ENCODE results near the gene ZNF365. TPM values are rescaled to one million over a fixed set of nuclear protein-coding genes. Genes with fewer than 3 reads are reported as not detected.

The ZNF365 gene
- total RNA-seq, 1 donor from 2014 or later = 0.26 TPM

GRCh38 chr10:62330213-62330612 is 44.0 kb upstream of the ZNF365 start:
- peaks cover 9% of the 10 kb centered on the region for H3K9me3 Mint-ChIP-seq
- H3K9me3 ChIP-seq (ENCODE audit: low read depth) = peaks cover 8% of the 10 kb centered on the region
- no peaks in the 10 kb centered on the region for H3K36me3 Mint-ChIP-seq
- no peaks in the 10 kb centered on the region for H3F3A ChIP-seq (ENCODE audit: low read depth)
- H3K79me2 ChIP-seq (ENCODE audit: low read depth) = no peaks in the 10 kb centered on the region
- H3K27me3 Mint-ChIP-seq (ENCODE audit: insufficient read depth, low read depth) = no peaks in the 10 kb centered on the region
- H4K20me1 ChIP-seq (ENCODE audit: low read depth) = no peaks in the 10 kb centered on the region
- H3K4me3 ChIP-seq = no peak overlapping the region
- DNase-seq (ENCODE audit: low spot score) = no peak
- no peaks in the 10 kb centered on the region for H3K4me1 Mint-ChIP-seq
- no peaks in the 10 kb centered on the region for H3K36me3 ChIP-seq
- TF ChIP-seq EZH2 (IDR thresholded peaks at IDR 0.05) (no peak), CTCF (IDR thresholded peaks at IDR 0.05) (no peak), EZH2phosphoT487 (IDR thresholded peaks at IDR 0.05) (no peak)
- no peak overlapping the region for H3K27ac ChIP-seq
- H3K27ac Mint-ChIP-seq = no peak overlapping the region
- H3K4me3 Mint-ChIP-seq = no peak overlapping the region
- H3K27me3 ChIP-seq = no peaks in the 10 kb centered on the region
- H3K4me2 ChIP-seq = no peak overlapping the region
- no peak overlapping the region for H2AFZ ChIP-seq (replicated peaks)
- no peak overlapping the region for H3K9ac ChIP-seq
- H3K4me1 ChIP-seq = no peaks in the 10 kb centered on the region

- H3K79me2 ChIP-seq (ENCODE audit: low read depth) = no peaks in the 10 kb centered on the region
- no peaks in the 10 kb centered on the region for H3K27me3 ChIP-seq
- no peak overlapping the region for H3K4me3 Mint-ChIP-seq
- no peaks in the 10 kb centered on the region for H3K27me3 Mint-ChIP-seq (ENCODE audit: insufficient read depth, low read depth)
- TF ChIP-seq CTCF (IDR thresholded peaks at IDR 0.05) (no peak), EZH2 (IDR thresholded peaks at IDR 0.05) (no peak), EZH2phosphoT487 (IDR thresholded peaks at IDR 0.05) (no peak)
- no peaks in the 10 kb centered on the region for H3K36me3 ChIP-seq
- H3K27ac ChIP-seq = no peak overlapping the region
- H3K4me1 Mint-ChIP-seq = no peaks in the 10 kb centered on the region
- H3K27ac Mint-ChIP-seq = no peak overlapping the region
- no peaks in the 10 kb centered on the region for H3K4me1 ChIP-seq
- no peak overlapping the region for H3K4me3 ChIP-seq
- H3K9me3 ChIP-seq (ENCODE audit: low read depth) = peaks cover 8% of the 10 kb centered on the region
- no peaks in the 10 kb centered on the region for H3K36me3 Mint-ChIP-seq
- no peak overlapping the region for H3K4me2 ChIP-seq
- no peaks in the 10 kb centered on the region for H4K20me1 ChIP-seq (ENCODE audit: low read depth)
- H3K9ac ChIP-seq = no peak overlapping the region
- H3F3A ChIP-seq (ENCODE audit: low read depth) = no peaks in the 10 kb centered on the region
- H2AFZ ChIP-seq (replicated peaks) = no peak overlapping the region
- H3K9me3 Mint-ChIP-seq = peaks cover 9% of the 10 kb centered on the region
- no peak for DNase-seq (ENCODE audit: low spot score)
These were observed 41.8 kb upstream of the ZNF365 start for GRCh38 chr10:62332406-62332805.

DNA sequence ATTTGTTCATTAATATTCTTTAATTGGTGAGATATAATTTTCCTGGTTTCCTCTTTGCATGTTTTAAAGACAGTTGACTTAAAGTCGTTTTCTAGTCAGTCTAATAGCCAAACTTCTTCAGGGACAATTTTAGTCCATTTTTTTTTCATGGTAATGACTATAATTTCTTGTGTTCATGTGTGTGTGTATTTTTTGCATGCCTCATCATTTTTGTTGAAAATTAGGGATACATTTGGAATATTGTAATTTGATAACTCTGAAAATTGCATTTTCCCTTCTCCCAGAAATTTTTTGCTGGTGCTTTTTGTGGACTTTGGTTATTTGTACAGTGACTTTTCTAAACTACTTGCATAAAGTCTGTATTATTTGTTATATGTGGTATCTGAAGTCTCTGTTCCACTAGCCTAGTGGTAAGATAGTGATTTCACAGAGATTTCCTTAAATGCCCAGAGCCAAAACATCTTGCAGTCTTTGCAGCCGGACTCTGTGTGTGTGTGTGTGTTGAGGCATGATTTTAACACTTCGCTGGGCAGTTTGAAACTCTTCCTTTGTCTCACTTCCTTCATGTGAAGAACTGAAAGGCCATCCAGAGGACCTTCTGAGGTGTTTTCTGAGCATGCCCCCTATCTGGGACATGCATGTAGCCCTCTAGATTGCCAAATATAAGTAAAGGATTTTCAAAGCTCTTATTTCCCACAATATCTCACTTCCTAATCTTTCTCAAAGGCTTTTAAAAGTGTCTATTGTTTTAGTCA is 40.9 kb upstream of the ZNF365 start:
- Mint-ChIP-seq H3K27ac (no peak overlapping the region), H3K27me3 (ENCODE audit: insufficient read depth, low read depth) (no peaks in the 10 kb centered on the region), H3K36me3 (no peaks in the 10 kb centered on the region), H3K4me3 (no peak overlapping the region), H3K4me1 (no peaks in the 10 kb centered on the region), H3K9me3 (peaks cover 9% of the 10 kb centered on the region)
- Histone ChIP-seq H3K27me3 (no peaks in the 10 kb centered on the region), H3K36me3 (no peaks in the 10 kb centered on the region), H3K27ac (no peak overlapping the region), H3K9ac (no peak overlapping the region), H3K4me2 (no peak overlapping the region), H3K9me3 (ENCODE audit: low read depth) (peaks cover 8% of the 10 kb centered on the region), H3K4me3 (no peak overlapping the region), H3F3A (ENCODE audit: low read depth) (no peaks in the 10 kb centered on the region), H2AFZ (replicated peaks) (no peak overlapping the region), H3K4me1 (no peaks in the 10 kb centered on the region), H3K79me2 (ENCODE audit: low read depth) (no peaks in the 10 kb centered on the region), H4K20me1 (ENCODE audit: low read depth) (no peaks in the 10 kb centered on the region)
- TF ChIP-seq EZH2 (IDR thresholded peaks at IDR 0.05) = no peak
- TF ChIP-seq EZH2phosphoT487 (IDR thresholded peaks at IDR 0.05) = no peak
- no peak for TF ChIP-seq CTCF (IDR thresholded peaks at IDR 0.05)
- DNase-seq (ENCODE audit: low spot score) = no peak
